Endothelial cell of umbilical vein (primary cell): ENCODE results near the gene DISP3. TPM values are rescaled to one million over a fixed set of nuclear protein-coding genes. Genes with fewer than 3 reads are reported as not detected.

Experiments
- BruUV-seq: library from RNA; stranded (reverse); fragments of 400-500 nt; replicated peaks from 2 replicates; lab custom pipeline; 2021; lab: Mats Ljungman, UMichigan
- CTCF ChIA-PET: fragments of 300-600, 350-600 bp; sonication (Branson Sonifier 250); formaldehyde crosslinking; loops from one replicate; lab custom pipeline; 2021; ENCODE audit warnings: antibody characterized with exemption, inconsistent platforms; lab: Charles Lee
- POLR2A ChIA-PET: fragments of 300-600, 350-600 bp; sonication (Branson Sonifier 250); formaldehyde crosslinking; loops from one replicate; lab custom pipeline; 2021; ENCODE audit warnings: antibody characterized with exemption, inconsistent platforms; lab: Charles Lee
- DNase-seq: peaks from one replicate; pipeline ENCODE4 v3.0.0-alpha.2; 2011; ENCODE audit warnings: low read depth, low spot score
- FAIRE-seq: peaks from 2 replicates; lab custom pipeline; 2011; peaks lifted over from hg19 to GRCh38; lab: Jason Lieb, UNC
- H2AFZ ChIP-seq: 2 replicates; pipeline ENCODE4 v1.6.0; 2012; ENCODE audit warnings: low read depth, low read length, control low read depth, inconsistent platforms
- H3K27ac ChIP-seq: 2 replicates; pipeline ENCODE4 v1.5.1; 2011; ENCODE audit warnings: low read depth, mild to moderate bottlenecking, control low read depth, low read length, moderate library complexity; ENCODE audit not compliant: insufficient read depth
- H3K27me3 ChIP-seq, 2 experiments: 2 replicates each; pipeline versions ENCODE4 v1.6.0 to v1.6.1; 2011; ENCODE audit warnings: low read length in 2 of 2, mixed read lengths in 1 of 2; ENCODE audit not compliant: control insufficient read depth in 2 of 2, insufficient read depth in 2 of 2
- H3K36me3 ChIP-seq, 2 experiments: 2 replicates in 1 of 2; 3 replicates in 1 of 2; pipeline ENCODE4 v1.5.1; 2011; ENCODE audit warnings: low read length in 2 of 2, mild to moderate bottlenecking in 1 of 2, moderate library complexity in 1 of 2; ENCODE audit not compliant: control insufficient read depth in 2 of 2, insufficient read depth in 2 of 2; ENCODE audit errors: extremely low read depth in 1 of 2
- H3K4me1 ChIP-seq: 3 replicates; pipeline ENCODE4 v1.5.1; 2011; ENCODE audit warnings: mild to moderate bottlenecking, low read length; ENCODE audit not compliant: control insufficient read depth, insufficient read depth; ENCODE audit errors: extremely low read depth
- H3K4me2 ChIP-seq: 2 replicates; pipeline ENCODE4 v1.6.1; 2011; ENCODE audit warnings: low read length, control low read depth, mixed read lengths; ENCODE audit not compliant: insufficient read depth
- H3K4me3 ChIP-seq, 3 experiments: fragments of 200-600 bp in 1 of 3; sonication (generic), shearing (Covaris generic) in 1 of 3; replicated peaks in 1 of 3; 2 replicates each; pipeline ENCODE4 v1.5.1; 2011 to 2016; ENCODE audit warnings: control low read depth in 3 of 3, low read length in 3 of 3, mild to moderate bottlenecking in 2 of 3, inconsistent platforms in 1 of 3, low read depth in 1 of 3, moderate library complexity in 1 of 3; ENCODE audit not compliant: insufficient read depth in 1 of 3
- H3K79me2 ChIP-seq: 2 replicates; pipeline ENCODE4 v1.6.0; 2012; ENCODE audit warnings: low read length, inconsistent platforms; ENCODE audit not compliant: control insufficient read depth, insufficient read depth
- H3K9ac ChIP-seq: replicated peaks from 2 replicates; pipeline ENCODE3; 2011; ENCODE audit warnings: low read length, control low read depth; ENCODE audit not compliant: insufficient read depth; ENCODE audit errors: extremely low read depth
- H3K9me1 ChIP-seq: replicated peaks from 3 replicates; pipeline ENCODE4 v1.6.0; 2011; ENCODE audit warnings: mild to moderate bottlenecking, low read length; ENCODE audit not compliant: control insufficient read depth, insufficient read depth; ENCODE audit errors: extremely low read depth
- H3K9me3 ChIP-seq: replicated peaks from 2 replicates; pipeline ENCODE4 v1.5.1; 2012; ENCODE audit warnings: low read length, inconsistent platforms; ENCODE audit not compliant: control insufficient read depth, insufficient read depth
- H4K20me1 ChIP-seq: replicated peaks from 2 replicates; pipeline ENCODE3; 2011; ENCODE audit warnings: mild to moderate bottlenecking, low read length; ENCODE audit not compliant: control insufficient read depth, insufficient read depth; ENCODE audit errors: extremely low read depth
- CTCF ChIP-seq, 2 donors: IDR thresholded peaks; 1 replicate in 1 of 2; 2 replicates in 1 of 2; pipeline ENCODE4 v1.5.1; 2011; ENCODE audit warnings: low read length in 2 of 2, mild to moderate bottlenecking in 2 of 2, moderate library complexity in 2 of 2, control low read depth in 1 of 2, inconsistent platforms in 1 of 2, low read depth in 1 of 2; ENCODE audit not compliant: insufficient read depth in 1 of 2; ENCODE audit errors: extremely low read depth in 1 of 2
- EZH2 ChIP-seq: IDR thresholded peaks from 2 replicates; pipeline ENCODE4 v1.6.1; 2012; ENCODE audit warnings: borderline replicate concordance, low read depth, mild to moderate bottlenecking, moderate library complexity, low read length, inconsistent platforms; ENCODE audit not compliant: severe bottlenecking
- FOS ChIP-seq: IDR thresholded peaks from 2 replicates; pipeline ENCODE4 v1.6.1; 2011; ENCODE audit warnings: mild to moderate bottlenecking, low read length, moderate library complexity, borderline replicate concordance; ENCODE audit not compliant: insufficient read depth
- GATA2 ChIP-seq: IDR thresholded peaks from 2 replicates; pipeline ENCODE4 v1.7.0; 2011; ENCODE audit warnings: low read depth, mild to moderate bottlenecking, moderate library complexity, mixed read lengths, low read length; ENCODE audit not compliant: insufficient read length, insufficient read depth
- JUN ChIP-seq: IDR thresholded peaks from 2 replicates; pipeline ENCODE4 v1.6.1; 2011; ENCODE audit warnings: borderline replicate concordance, low read depth; ENCODE audit not compliant: insufficient read length, insufficient read depth
- MAX ChIP-seq: IDR thresholded peaks from 2 replicates; pipeline ENCODE4 v1.6.1; 2011; ENCODE audit not compliant: insufficient read depth, insufficient read length
- MYC ChIP-seq: IDR thresholded peaks from one replicate; pipeline ENCODE4 v1.6.1; 2011; ENCODE audit warnings: mild to moderate bottlenecking, low read depth, low read length
- POLR2A ChIP-seq: IDR thresholded peaks from 2 replicates; pipeline ENCODE4 v1.6.1; 2012; ENCODE audit warnings: low read depth, mild to moderate bottlenecking, control low read depth, low read length
- POLR2AphosphoS5 ChIP-seq: IDR thresholded peaks from 2 replicates; pipeline ENCODE4 v1.6.1; 2012; ENCODE audit warnings: low read depth, mild to moderate bottlenecking, control low read depth, low read length, moderate library complexity; ENCODE audit not compliant: insufficient read depth
- dilution Hi-C: fragments of 300-500 bp; cut with MboI; formaldehyde crosslinking; loops from one replicate; pipeline ENCODE4 v1.15.0; 2019; ENCODE audit warnings: low sequenced_read_pairs; ENCODE audit not compliant: extremely low pct_ligation_motif_present
- intact Hi-C: fragments of 100-400 bp; cut with micrococcal nuclease; formaldehyde crosslinking; loops from one replicate; pipeline ENCODE4 v1.10.0; 2022
- polyA plus RNA-seq, 4 experiments: library from polyadenylated mRNA; depleted of rRNA in 3 of 4; stranded (reverse) in 3 of 4; unstranded in 1 of 4; fragments of >200 nt; gene quantifications; 2 replicates each; pipeline versions ENCODE4 v1.2.1 to v1.2.3, GENCODE V29; 2011 to 2012; ENCODE audit warnings: missing spikeins in 1 of 4
- total RNA-seq: library from RNA; stranded (reverse); gene quantifications from 2 replicates; pipeline ENCODE4 v1.2.3, GENCODE V29; 2021

Gene DISP3
- total and polyA plus RNA-seq, 2 donors (not counting 3 experiments of a cell fraction or from before 2014, with no cell fraction given) = 0.26 to 0.49 TPM

GRCh38 chr1:11543392-11543791 is 64.4 kb downstream of the DISP3 start:
- DNase-seq (no peak), FAIRE-seq (no peak)
- no peaks in the 10 kb centered on the region for H3K4me1 ChIP-seq
- ChIA-PET POLR2A (no interaction called here), CTCF (interaction anchor here (0.7 kb wide), 1 partner anchor 30 kb away, joined by 3 read pairs; no protein-coding TSS in a partner anchor)
- H3K9ac ChIP-seq = no peak overlapping the region
- H2AFZ ChIP-seq = no peak overlapping the region
- BruUV-seq = no TSS peak
- no peaks in the 10 kb centered on the region for H3K27me3 ChIP-seq
- H3K9me1 ChIP-seq = no peaks in the 10 kb centered on the region
- intact Hi-C loops (no loop called here), dilution Hi-C loops (no loop called here)
- H3K4me3 ChIP-seq = no peak overlapping the region
- no peaks in the 10 kb centered on the region for H3K79me2 ChIP-seq
- no peak overlapping the region for H3K4me2 ChIP-seq
- no peaks in the 10 kb centered on the region for H3K9me3 ChIP-seq
- no peak overlapping the region for H3K27ac ChIP-seq
- TF ChIP-seq CTCF (IDR thresholded peaks at IDR 0.05; ENCODE audit: extremely low read depth in 1 of 2, insufficient read depth in 1 of 2, low read depth in 1 of 2, low read length in 2 of 2) (no peak), JUN (no peak), POLR2AphosphoS5 (no peak), MAX (no peak), EZH2 (no peak), POLR2A (no peak), MYC (no peak), GATA2 (no peak), FOS (no peak)
- no peaks in the 10 kb centered on the region for H4K20me1 ChIP-seq
- no peaks in the 10 kb centered on the region for H3K36me3 ChIP-seq
